GM19240 (cell line): ENCODE results near the gene TRAPPC5.

ENCODE experiments used
- DNase-seq: peaks from one replicate; pipeline ENCODE4 v3.0.0; 2011; ENCODE audit warnings: low spot score; ENCODE audit not compliant: insufficient read length

TRAPPC5 gene

GRCh38 chr19:7645656-7646425 lies 34.8 kb upstream of the TRAPPC5 start:
- DNase-seq, result no peak

DNA sequence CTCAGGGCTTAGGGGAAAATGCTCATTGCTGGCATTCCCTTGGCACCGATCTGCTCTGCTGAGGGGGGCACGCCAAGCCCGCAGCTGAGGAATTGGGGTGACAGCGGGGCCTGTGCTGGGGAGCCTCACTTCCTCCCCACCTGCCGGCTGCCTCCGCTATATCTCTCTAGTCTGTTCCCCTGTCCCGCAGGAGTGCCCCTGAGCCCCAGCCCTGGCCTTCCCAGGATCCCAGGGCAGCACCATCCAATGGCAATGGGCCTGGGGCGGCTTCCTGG lies 34.3 kb upstream of the TRAPPC5 start:
- DNase-seq, result no peak

DNA sequence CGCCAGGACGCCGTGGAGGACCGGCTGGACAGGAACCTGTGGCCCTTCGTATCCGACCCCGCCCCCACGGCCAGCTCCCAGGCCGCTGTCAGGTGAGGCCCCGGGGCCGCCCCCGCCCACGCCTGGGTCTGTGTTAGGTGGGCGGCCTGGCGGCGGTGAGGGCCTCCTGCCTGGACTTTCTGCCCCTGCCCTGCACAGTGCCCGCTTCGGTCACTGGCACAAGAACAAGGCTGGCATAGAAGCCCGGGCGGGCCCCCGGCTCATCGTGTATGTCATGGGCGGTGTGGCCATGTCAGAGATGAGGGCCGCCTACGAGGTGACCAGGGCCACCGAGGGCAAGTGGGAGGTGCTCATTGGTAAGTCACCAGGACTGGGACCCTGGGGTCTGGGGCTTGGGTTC lies 33.5 kb upstream of the TRAPPC5 start:
- no peak for DNase-seq

DNA sequence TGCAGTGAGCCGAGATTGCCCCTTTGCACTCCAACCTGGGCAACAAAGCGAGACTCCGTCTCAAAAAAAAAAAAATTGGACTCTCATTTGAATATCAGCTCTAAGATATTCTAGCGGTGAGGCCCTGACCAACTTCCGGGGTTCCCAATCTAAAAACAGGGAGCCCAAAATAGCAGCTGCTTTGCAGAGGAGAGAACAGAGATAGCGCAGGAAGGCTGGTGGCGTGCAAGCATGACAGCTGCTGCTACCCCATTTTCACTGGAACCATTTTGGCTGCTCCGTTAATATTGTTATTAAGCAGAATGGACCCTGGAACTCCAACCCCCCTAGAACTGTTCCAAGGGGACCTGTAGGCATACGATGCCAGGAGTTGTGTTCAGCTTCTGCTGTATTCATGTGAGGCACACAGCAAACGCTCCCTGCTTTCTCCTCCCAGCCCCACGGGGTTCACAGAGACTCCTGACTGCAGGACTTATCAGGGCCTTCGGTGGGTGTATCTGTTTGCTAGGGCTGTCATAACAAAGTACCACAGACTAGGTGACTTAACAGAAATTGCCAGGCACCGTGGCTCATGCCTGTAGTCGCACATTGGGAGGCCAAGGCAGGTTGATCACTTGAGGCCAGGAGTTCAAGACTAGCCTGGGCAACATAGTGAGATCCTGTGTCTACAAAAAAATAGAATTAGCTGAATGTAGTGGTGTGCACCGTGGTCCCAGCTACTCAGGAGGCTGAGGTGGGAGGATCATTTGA lies 32.2 kb upstream of the TRAPPC5 start:
- DNase-seq, result no peak

DNA sequence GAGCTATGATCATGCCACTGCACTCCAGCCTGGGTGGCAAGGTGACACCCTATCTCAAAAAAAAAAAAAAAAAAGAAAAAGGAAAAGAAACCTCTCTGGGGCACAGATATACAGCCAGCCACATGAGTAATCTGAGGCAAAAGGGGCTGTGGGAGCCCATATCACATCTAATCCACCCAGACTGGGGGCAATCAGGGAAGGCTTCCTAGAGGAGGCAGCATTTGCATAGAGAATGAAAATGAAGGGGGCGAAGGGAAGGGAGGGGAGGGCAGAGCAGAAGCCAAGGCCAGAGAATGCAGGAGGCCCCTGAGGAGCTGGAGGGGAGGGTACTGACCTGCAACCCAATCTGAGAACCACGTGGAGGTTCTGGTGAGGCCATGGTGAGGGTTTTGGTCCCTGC lies 30.5 kb upstream of the TRAPPC5 start:
- DNase-seq, result no peak

GRCh38 chr19:7652061-7652641 lies 28.5 kb upstream of the TRAPPC5 start:
- DNase-seq, result peak; percentile 87

GRCh38 chr19:7654401-7654800 lies 26.2 kb upstream of the TRAPPC5 start:
- DNase-seq, result no peak

DNA sequence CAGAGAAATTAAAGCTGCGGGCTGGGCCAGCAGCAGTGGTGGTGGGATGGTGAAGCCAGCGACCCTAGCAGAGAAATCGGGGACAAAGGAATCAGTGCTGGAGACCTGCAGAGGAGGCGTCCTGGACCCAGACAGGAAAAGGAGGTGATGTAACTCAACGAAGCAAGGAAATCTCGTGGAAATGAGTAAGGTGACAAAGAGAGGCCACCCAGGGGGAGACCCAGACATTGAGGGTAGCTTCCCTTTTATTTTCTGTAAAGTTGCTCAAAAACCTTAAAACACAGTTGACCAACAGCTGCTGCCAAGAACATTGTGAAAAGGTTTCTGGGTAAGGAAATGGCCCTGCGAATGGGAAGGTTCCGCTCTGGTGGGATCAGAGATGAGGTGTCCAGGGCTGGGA lies 25.1 kb upstream of the TRAPPC5 start:
- no peak for DNase-seq

DNA sequence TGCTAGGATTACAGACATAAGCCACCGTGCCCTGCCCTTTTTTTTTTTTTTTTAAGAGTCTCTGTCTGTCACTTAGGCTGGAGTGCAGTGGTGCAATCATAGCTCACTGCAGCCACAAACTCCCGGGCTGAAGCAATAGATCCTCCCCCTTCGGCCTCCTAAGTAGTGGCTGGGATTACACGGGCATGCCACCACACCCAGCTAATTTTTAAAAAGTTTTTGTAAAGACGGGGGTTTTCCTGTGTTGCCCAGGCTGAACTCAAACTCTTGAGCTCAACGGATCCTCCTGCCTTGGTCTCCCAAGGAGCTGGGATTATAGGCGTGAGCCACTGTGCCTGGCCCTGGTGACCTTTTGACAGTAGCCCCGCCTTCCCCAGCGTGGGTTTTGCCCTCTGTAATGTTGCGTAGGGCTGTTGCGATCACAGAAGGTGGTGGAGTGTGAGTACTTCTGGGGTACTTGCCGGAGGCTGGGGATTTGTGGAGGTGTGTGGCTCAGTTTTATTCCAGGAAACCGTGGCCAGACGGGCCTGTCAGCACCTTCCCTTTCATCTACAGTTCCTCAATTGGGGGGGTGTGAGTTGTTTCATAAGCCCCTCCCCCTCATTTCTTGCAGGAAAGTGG lies 23.4 kb upstream of the TRAPPC5 start:
- DNase-seq, result no peak

- DNase-seq, result peak; percentile 95
Observed at GRCh38 chr19:7658219-7658686, 22.4 kb upstream of the TRAPPC5 start.

DNA sequence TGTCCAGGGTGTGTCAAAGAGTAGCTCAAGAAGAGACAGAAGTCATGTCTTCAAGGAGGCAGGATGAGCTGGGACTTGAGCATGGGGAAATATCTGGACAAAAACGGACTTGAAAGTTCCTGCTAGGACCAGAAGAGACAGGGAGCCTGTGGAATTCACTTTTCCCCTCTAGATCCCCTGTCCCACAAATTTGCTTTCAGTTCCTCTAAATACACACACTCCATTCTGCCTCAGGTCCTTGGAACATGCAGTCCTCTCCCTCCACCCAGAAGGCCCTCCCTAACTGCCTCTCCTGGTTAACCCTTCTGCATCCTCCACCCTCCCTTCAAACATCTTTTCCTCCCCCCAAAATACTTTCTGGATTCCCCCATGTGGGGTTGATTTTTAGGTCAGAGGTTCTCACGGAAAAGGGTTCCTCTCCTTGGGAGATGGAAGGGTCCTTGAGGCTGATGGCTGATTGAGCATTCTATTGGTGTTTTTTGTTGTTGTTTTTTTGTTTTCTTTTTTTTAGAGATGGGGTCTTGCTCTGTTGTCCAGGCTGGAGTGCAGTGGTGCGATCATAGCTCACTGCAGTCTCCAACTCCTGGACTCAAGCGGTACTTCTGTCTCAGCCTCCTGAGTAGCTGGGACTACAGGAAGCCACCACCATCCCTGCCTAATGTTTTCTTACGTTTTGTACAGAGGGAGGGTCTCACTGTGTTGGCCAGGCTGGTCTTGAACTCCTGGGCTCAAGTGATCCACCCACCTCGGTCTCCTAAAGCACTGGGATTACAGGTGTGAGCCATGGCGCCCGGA lies 18.7 kb upstream of the TRAPPC5 start:
- no peak for DNase-seq

- no peak for DNase-seq
Observed at GRCh38 chr19:7662657-7663056, 18.0 kb upstream of the TRAPPC5 start.

GRCh38 chr19:7663706-7664105 lies 16.9 kb upstream of the TRAPPC5 start:
- DNase-seq, result no peak

DNA sequence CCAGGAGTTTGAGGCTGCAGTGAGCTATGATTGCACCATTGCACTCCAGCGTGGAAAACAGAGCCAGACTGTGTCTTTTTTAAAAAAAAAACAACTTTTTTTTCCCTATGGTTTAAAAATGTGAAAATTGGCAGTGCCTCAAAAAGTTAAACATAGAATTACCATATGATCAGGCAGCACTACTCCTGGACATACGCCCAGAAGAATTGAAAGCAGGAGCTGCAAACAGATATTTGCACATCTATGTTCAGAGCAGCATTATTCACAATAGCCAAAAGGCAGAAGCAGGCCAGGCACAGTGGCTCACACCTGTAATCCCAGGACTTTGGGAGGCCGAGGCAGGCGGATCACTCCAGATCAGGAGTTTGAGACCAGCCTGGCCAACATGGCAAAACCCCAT lies 15.6 kb upstream of the TRAPPC5 start:
- DNase-seq, result no peak

DNA sequence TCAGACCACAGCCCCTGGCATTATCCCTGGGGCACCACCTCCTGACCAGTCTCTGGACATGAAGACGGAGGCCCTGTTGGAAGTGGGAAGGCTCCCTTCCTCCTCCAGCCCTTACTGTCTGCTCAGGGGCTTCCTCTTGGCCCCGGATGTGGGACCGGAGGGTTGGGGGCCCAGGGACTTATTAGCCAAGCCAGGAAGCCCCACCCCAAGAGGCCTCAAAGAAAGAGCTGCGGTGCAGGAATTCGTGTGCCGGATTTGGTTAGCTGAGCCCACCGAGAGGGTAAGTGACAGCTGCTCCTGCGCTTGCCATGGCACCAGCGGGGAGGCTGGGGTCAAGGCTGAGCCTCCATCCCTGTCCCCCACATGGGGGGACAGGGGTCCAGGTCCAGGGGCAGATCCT lies 11.8 kb upstream of the TRAPPC5 start, which contains the start of gene RETN:
TSS of gene RETN (plus strand) at position 208 of the 400 bp plus-strand sequence. CDS start 278 bp downstream, outside the sequence.
- DNase-seq, result no peak

- no peak for DNase-seq
Observed at GRCh38 chr19:7669641-7670040, 11.0 kb upstream of the TRAPPC5 start.

DNA sequence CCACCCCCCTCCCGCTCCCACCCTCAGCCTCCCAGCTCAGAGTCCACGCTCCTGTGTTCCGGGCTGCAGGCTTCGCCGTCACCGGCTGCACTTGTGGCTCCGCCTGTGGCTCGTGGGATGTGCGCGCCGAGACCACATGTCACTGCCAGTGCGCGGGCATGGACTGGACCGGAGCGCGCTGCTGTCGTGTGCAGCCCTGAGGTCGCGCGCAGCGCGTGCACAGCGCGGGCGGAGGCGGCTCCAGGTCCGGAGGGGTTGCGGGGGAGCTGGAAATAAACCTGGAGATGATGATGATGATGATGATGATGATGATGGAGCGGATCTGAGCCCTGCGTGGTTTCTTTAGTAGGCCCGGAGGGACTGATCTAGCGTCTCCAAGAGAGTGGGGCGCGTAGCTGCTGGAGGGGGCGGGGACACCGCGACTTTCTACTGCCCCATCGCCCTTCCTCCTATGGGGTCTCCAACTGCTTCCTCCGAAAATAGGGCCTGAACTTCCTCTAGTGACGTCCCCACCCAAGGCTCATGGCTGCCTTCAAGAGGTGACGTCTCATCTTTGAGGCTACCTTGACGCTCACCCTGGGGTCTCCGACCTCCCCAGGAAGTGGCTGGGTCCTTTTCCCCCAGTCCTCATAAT lies 10.4 kb upstream of the TRAPPC5 start:
- no peak for DNase-seq

GRCh38 chr19:7670790-7671189 lies 9.8 kb upstream of the TRAPPC5 start:
- no peak for DNase-seq

DNA sequence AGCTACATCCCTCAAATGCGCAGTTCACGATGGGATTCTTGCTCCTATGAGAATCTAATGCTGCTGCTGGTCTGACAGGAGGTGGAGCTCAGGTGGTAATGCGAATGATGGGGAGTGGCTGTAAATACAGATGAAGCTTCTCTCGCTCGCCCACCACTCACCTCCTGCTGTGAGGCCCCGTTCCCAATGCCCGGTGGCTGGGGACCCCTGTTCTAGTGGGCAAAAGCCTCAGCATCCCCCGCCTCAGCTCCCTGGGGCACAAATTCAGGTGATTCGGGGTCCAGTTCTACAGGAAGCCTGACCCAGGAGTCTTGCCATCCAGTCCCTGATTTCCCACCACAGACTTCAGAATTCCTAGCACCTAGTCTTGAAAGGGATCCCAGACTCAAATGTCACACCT lies 8.1 kb upstream of the TRAPPC5 start:
- no peak for DNase-seq
